GM19025 (cell line): ENCODE results near the gene RAPGEF2.
"Not testable (repeated sequence)": the region's sequence is repeated elsewhere in the genome, so short reads cannot be mapped to it uniquely, and the experiment has no call there.

Experiments used
- ATAC-seq: cut with Tn5 transposase; IDR thresholded peaks from one replicate; pipeline ENCODE4 v1.9.1; 2021; ENCODE audit warnings: mild to moderate bottlenecking, low read depth, moderate library complexity; ENCODE audit not compliant: unreplicated experiment

RAPGEF2 gene

DNA sequence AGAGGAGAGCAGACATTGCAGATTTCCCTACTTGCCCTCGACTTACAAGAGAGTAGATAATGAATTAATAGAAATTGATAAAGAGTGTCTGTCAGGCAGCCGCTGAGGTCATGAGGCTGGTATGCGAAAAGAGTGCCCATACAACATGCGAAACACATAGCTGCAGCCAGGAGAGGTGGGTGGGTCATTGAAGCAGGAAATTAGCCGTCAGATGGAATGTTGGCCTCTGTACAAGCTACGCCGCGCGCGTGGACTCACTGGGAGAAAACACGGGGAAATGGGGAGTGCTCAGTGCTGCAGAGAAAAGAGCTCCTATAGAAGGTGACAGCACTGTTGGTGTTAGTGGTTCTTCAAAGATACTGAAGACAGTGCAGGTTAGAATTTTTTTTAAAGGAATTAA is 125.1 kb downstream of the RAPGEF2 start:
- no peak for ATAC-seq

GRCh38 chr4:159229164-159229563 is 126.3 kb downstream of the RAPGEF2 start:
- no peak for ATAC-seq

DNA sequence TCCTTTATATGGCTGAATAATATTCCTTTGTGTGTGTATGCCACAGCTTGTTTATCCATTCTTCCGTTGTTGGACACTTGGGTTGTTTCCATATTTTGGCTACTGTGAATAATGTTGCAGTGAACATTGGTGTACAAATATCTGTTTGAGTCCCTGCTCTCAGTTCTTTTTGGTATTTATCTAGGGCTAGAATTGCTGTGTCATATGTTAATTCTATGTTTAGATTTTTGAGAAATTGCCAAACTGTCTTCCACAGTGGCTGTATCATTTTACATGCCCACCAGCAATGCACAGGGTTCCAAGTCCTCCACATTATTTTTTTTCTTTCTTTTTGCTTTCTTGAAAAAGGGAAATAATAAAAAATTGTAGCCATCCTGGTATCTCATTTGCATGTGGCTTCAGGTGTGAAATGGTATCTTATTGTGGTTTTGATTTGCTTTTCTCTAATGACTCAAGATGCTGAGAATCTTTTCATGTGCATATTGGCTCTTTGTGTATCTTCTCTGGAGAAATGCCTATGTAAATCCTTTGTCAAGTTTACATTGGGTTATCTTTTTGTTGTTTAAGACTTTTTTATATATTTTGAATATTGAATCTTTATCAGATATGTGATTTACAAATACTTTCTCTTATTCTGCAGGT is 129.7 kb downstream of the RAPGEF2 start:
- no peak for ATAC-seq

DNA sequence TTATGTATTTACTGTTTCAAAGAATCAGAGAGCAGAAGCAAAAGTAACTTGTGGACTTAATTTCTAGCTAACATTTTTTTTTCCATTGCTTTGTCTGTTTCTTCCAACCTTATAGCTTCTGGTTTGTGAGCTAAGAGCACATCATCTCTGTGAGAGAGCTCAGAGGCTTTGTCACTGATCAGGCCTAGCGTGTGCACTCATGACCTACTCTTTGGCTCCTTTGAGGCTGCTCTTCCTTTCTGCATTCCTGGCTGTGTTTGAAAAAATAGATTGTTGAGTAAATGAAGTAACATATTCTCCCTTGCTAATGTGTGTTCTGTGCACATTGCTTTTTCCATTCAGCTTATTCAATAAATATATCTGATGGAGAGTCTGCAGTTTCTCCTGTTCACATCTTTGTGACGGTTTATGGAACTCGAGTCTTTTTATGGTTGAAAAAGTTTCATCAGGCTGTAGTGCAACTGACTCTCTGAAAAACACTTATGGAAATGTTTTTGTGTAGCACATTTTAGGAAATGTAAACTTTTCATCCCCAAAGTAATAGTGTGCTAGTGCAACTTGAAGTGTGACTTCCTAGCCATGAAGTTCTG is 133.0 kb downstream of the RAPGEF2 start:
- no peak for ATAC-seq

GRCh38 chr4:159237975-159238374 is 135.1 kb downstream of the RAPGEF2 start:
- ATAC-seq = no peak

DNA sequence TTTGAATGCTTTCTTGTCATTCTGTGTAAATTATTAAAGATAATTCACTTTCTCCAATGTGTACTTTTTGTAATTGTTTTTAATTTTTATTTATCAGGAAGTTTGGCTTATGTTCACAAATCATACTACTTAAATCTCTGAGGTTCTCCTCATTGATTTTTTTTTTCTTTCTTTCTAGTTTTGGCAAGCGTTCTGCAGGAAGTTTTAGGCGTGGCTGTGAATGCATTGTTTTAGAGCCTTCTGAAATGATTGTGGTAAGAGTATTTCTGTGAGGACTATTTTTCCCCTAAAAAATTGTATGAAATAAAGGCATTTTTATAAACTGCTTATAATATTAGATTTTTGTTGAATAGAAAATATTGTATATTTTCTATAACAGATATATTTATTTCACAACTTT is 135.8 kb downstream of the RAPGEF2 start:
- no peak for ATAC-seq

GRCh38 chr4:159239629-159240028 is 136.8 kb downstream of the RAPGEF2 start:
- no peak for ATAC-seq

DNA sequence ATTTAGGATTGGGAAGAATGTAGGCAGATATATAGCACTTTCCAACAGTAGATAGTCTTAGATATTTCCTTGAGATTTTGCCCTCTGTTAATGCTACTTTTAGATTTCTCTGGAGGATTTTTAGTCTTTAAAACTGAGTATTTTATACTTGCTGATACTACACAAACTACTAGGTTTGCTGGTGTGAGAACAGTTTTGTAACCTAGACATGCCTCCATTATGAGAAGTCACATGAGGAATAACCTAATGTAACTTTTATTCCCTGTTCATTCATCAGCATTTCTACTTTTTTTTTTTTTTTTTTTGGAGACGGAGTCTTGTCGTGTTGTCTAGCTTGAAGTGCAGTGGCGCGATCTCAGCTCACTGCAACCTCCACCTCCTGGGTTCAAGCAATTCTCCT is 137.2 kb downstream of the RAPGEF2 start:
- ATAC-seq = no peak

DNA sequence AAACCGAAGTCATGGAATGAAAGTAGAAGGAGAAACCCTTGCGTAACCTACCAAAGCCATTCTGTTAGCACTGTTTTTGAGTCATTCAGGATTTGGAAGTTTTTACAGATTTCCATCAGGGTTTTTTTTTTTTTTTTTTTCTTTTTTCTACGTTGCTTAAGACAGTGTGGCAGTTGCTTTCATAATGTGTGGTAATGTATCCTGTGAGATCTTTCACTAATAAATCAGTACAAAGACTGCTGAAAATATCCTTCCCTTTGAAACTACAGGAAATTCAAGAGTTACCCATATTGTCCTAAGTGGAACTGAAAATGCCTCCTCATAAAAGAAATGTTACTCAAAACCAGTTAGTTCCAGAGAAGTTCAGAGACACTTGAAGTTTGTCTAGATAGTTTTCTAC is 137.8 kb downstream of the RAPGEF2 start:
- ATAC-seq = no peak

GRCh38 chr4:159242427-159242826 is 139.5 kb downstream of the RAPGEF2 start:
- ATAC-seq = no peak

DNA sequence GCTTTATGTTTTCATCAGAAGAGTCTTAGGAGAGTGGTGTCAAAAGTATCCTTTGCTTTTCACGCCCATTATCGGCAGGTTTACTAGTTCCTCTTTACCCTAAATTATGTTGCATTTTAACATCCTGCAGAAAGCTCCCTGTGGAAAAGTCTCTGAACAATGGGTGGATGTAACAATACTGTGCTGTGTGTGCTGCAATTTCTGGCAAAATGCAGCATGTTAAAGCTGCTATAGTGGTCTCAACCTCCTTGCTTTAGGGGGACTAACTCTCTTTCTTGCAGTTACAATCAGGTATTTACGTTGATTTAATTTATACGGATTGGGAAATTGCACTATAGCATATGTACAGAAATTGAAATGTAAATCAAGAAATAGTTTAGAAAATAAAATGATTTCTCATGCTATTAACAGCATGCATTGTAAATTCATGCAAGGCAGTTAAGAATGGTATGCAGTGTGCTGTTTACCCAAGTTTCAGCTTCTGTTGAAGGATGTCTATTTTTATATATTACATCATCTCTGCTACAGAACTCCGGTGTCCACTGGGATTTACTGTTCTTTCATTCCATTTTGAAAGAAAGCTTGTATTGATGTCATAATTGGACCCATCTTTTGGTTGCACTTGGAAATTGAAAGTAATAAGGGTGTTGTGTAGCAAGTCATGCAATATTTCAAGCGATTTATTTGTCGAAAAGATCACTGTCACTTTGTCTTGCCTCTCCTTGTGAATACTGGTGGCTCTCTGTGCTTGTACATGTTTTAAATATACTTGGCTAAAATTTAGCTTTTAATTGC is 145.7 kb downstream of the RAPGEF2 start:
- no peak for ATAC-seq

DNA sequence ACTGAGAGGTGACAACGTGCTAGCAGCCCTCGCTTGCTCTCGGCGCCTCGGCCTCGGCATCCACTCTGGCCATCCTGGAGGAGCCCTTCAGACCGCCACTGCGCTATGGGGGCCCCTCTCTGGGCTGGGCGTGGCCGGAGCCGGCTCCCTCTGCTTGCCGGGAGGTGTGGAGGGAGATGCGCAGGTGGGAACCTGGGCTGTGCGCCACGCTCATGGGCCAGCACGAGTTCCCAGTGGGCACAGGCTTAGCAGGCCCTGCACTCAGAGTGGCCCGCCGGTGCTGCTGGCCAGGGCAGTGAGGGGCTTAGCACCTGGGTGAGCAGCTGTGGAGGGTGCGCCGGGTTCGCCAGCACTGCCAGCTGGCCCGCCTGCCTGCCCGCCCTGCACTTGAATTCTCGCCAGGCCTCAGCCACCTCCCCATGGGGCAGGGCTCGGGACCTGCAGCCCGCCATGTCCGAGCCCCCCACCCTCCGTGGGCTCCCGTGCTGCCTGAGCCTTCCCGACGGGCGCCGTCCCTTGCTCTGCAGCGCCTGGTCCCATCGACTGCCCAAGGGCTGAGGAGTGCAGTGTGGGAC is 148.0 kb downstream of the RAPGEF2 start:
- no peak for ATAC-seq

DNA sequence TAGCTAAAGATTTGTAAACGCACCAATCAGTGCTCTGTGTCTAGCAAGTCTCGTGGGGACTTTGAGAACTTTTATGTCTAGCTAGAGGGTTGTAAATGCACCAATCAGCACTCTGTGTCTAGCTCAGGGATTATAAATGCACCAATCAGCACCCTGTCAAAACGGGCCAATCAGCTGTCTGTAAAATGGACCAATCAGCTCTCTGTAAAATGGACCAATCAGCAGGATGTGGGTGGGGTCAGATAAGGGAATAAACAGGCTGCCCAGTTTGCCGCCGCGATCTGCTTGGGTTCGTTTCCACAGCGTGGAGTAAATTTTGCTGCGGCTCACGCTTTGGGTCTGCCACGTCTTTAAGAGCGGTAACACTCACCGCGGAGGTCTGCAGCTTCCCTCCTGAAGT is 148.7 kb downstream of the RAPGEF2 start:
- ATAC-seq = not testable (repeated sequence)

- no peak for ATAC-seq
These were observed 149.6 kb downstream of the RAPGEF2 start for GRCh38 chr4:159252491-159252890.

DNA sequence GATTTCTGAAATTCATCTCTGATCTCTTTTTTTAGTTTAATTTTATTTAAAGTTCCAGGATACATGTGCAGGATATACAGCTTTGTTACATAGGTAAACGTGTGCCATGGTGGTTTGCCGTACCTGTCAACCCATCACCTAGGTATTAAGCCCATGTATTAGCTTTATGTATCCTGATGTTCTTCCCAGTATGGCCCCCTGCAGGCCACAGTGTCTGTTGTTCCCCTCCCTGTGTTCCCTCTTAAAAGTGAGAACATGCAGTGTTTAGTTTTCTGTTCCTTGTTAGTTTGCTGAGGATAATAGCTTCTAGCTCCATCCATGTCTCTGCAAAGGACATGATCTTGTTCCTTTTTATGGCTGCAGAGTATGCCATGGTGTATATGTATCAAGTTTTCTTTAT is 153.2 kb downstream of the RAPGEF2 start:
- no peak for ATAC-seq

- ATAC-seq = no peak
These were observed 156.1 kb downstream of the RAPGEF2 start for GRCh38 chr4:159258889-159259560.

GRCh38 chr4:159264057-159264456 is 161.2 kb downstream of the RAPGEF2 start:
- no peak for ATAC-seq

- peak; percentile 67 for ATAC-seq
These were observed 164.3 kb downstream of the RAPGEF2 start for GRCh38 chr4:159266981-159267868.

DNA sequence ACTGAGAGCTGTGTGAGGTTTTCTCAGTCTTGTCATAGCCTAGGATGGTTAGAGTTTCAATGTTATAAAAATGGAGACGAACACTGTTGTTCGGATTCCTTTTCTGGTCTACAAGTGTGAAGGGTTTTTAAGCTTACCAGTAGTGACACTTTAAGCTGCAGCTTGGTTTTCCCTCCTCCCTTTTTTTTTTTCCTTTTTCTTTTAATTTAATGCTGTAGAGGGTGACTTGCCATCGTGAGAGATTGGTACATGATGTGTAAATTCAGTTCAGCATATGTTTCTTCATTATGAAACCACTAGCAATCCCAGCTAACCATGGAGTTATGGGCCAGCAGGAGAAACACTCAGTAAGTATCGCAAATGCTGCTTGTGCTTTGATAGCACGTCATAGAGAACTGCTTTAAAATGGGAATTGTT is 165.0 kb downstream of the RAPGEF2 start:
- peak; percentile 19 for ATAC-seq

DNA sequence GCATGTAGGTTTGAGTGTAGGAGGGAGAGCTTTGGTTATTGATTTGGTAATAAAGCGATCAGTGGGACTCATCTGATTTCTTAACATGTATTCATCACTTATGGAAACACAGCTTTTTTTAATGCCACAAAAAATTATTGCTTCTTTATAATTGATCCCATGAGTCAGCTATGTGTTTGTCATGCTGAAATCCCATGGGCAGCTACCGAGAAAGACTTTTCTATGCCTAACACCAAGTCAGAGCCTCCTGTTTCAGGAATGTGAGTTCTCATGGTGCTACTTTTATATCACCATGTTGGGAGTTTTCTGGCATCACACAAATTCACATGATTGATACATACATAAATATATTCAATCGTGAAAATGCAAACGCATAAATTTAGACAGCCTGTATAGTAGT is 165.7 kb downstream of the RAPGEF2 start:
- no peak for ATAC-seq
